Heart left ventricle (tissue), 13 donors: ENCODE results near the gene RUNX2.
"Not testable (repeated sequence)": the region's sequence is repeated elsewhere in the genome, so short reads cannot be mapped to it uniquely, and the experiment has no call there.

ENCODE experiments used
- POLR2A ChIP-seq, 2 donors: fragments of 450-650 bp; IDR thresholded peaks; one replicate each; pipeline ENCODE4 v1.6.1; 2017; ENCODE audit warnings: antibody characterized with exemption in 2 of 2, mild to moderate bottlenecking in 2 of 2, moderate library complexity in 2 of 2
- TF ChIP-seq, protein P1 (sequence below), 12 donors: fragments of 200-600 bp; sonication (generic) in 4 of 12; IDR thresholded peaks; one replicate each; pipeline versions ENCODE4 v1.5.0 to v1.8.0; 2018 to 2022; ENCODE audit warnings: antibody characterized with exemption in 12 of 12, mild to moderate bottlenecking in 5 of 12
- donor health status: ischemic (EF 13 %, LVEDD 7.1; RV severe dilation, severe dysfunction).
- donor health status: DM: no; HTN: yes; CAD: no.
- donor health status: DM: no; HTN: no; CAD: no.
- donor health status: ischemic (EF 25% LVEDD 6.9; RV normal size, moderate dysfunction).
- donor health status: ischemic (EF 25% LVEDD 5.7; RV mildly dilated, moderate dysfunction).
- donor health status: ischemic (EF 35%, LVEDD 5.7; RV mildly dilated, moderate dysfunction).
- donor health status: nonischemic (EF 11% LVEDD 7.7; RV severe dilation, severe dysfunction).
- donor health status: DM: yes; HTN: yes; CAD: no.
- donor health status: PGD.
- donor health status: ischemic (EF 29% LVEDD 5.4; RV normal size, mild dysfunction).
- donor health status: nonischemic (EF 23%, LVEDD 6.1; RV moderate dilation, normal function).

DNA sequence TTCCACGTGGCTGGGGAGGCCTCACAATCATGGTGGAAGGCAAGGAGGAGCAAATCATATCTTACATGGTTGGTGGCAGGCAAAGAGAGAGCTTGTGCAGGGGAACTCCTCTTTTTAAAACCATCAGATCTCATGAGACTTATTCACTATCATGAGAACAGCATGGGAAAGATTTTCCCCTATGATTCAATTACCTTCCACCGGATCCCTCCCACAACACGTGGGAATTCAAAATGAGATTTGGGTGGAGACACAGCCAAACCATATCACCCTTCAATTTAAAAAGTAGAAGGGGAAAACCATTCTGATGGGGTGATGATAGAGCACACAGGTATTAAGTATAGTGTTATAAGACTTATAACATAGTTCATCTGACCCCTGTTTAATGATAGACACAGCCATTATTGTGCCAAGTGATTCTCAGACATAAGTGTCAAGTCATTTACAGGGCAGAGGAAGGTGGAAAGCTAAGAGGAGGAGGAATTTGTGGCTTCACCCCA is 232.2 kb downstream of the RUNX2 start:
- TF ChIP-seq, protein P1, sequence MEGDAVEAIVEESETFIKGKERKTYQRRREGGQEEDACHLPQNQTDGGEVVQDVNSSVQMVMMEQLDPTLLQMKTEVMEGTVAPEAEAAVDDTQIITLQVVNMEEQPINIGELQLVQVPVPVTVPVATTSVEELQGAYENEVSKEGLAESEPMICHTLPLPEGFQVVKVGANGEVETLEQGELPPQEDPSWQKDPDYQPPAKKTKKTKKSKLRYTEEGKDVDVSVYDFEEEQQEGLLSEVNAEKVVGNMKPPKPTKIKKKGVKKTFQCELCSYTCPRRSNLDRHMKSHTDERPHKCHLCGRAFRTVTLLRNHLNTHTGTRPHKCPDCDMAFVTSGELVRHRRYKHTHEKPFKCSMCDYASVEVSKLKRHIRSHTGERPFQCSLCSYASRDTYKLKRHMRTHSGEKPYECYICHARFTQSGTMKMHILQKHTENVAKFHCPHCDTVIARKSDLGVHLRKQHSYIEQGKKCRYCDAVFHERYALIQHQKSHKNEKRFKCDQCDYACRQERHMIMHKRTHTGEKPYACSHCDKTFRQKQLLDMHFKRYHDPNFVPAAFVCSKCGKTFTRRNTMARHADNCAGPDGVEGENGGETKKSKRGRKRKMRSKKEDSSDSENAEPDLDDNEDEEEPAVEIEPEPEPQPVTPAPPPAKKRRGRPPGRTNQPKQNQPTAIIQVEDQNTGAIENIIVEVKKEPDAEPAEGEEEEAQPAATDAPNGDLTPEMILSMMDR (IDR thresholded peaks at IDR 0.05) = not testable (repeated sequence)
- TF ChIP-seq POLR2A (IDR thresholded peaks at IDR 0.05) = not testable (repeated sequence)
